Upper lobe of left lung (tissue), 6 donors: ENCODE measurements around the gene KERA. TPM values are rescaled to one million over a fixed set of nuclear protein-coding genes. Genes with fewer than 3 reads are reported as not detected.

Source experiments
- ATAC-seq, 2 donors: fragments of 200-7000 bp; cut with Tn5 transposase; one replicate each; pipeline ENCODE4 v1.9.1; 2022; ENCODE audit warnings: mild to moderate bottlenecking in 2 of 2, moderate library complexity in 2 of 2; ENCODE audit not compliant: low FRiP score in 2 of 2
- DNase-seq, 2 donors: peaks; one replicate each; pipeline ENCODE4 v3.0.0-alpha.2; 2019 to 2020
- H3K27ac ChIP-seq, 4 donors: fragments of 200-600 bp; sonication (generic); one replicate each; pipeline ENCODE4 v1.5.1; 2016 to 2019
- H3K27me3 ChIP-seq, 4 donors: fragments of 200-600 bp; sonication (generic); one replicate each; pipeline ENCODE4 v1.5.1; 2017 to 2019
- H3K36me3 ChIP-seq, 4 donors: fragments of 200-600 bp; sonication (generic); one replicate each; pipeline ENCODE4 v1.5.1; 2016 to 2019
- H3K4me1 ChIP-seq, 4 donors: fragments of 200-600 bp; sonication (generic); one replicate each; pipeline ENCODE4 v1.5.1; 2018 to 2019
- H3K4me3 ChIP-seq, 4 donors: fragments of 200-600 bp; sonication (generic); one replicate each; pipeline ENCODE4 v1.5.1; 2017 to 2019; ENCODE audit warnings: mild to moderate bottlenecking in 2 of 4, moderate library complexity in 1 of 4
- H3K9me3 ChIP-seq, 4 donors: fragments of 200-600 bp; sonication (generic); one replicate each; pipeline ENCODE4 v1.5.1; 2018 to 2019
- CTCF ChIP-seq, 6 experiments: fragments of 450-650 bp in 4 of 6; fragments of 200-600 bp in 2 of 6; sonication (generic) in 2 of 6; IDR thresholded peaks; one replicate each; pipeline ENCODE4 v1.5.1; 2016 to 2019; ENCODE audit warnings: antibody characterized with exemption in 6 of 6
- EP300 ChIP-seq, 4 donors: sonication (generic); formaldehyde crosslinking; IDR thresholded peaks; one replicate each; pipeline ENCODE4 v1.5.1; 2017; ENCODE audit warnings: antibody characterized with exemption in 4 of 4, control low read depth in 2 of 4
- POLR2A ChIP-seq, 4 donors: fragments of 450-650 bp; IDR thresholded peaks; one replicate each; pipeline ENCODE4 v1.5.1; 2016 to 2017; ENCODE audit warnings: antibody characterized with exemption in 4 of 4, mild to moderate bottlenecking in 2 of 4
- POLR2AphosphoS5 ChIP-seq, 2 donors: sonication (generic); formaldehyde crosslinking; IDR thresholded peaks; one replicate each; pipeline ENCODE4 v1.5.1; 2017; ENCODE audit warnings: antibody characterized with exemption in 2 of 2
- WGBS, 2 donors: methylation state at CpG; one replicate each; pipeline ENCODE4 v1.1.5; 2017 to 2018; 5-methylcytosine and 5-hydroxymethylcytosine counted together
- total RNA-seq, 6 donors: library from RNA; depleted of rRNA in 4 of 6; stranded (reverse); fragments of >200 nt in 4 of 6; gene quantifications; one replicate each; pipeline versions ENCODE4 v1.1.0 to v1.2.1, GENCODE V29; 2016 to 2021
- donor health status: DM: no; HTN: no; CAD: no; lungs with moderate emphysema.
- donor health status: DM: no; HTN: yes; CAD: no; lungs with severe emphysema.

The KERA gene
- total RNA-seq, 6 donors from 2014 or later: not detected

GRCh38 chr12:91098941-91099340 lies 41.1 kb upstream of the KERA start:
- Histone ChIP-seq H3K4me3 (no peak overlapping the region), H3K4me1 (no peaks in the 10 kb centered on the region), H3K27me3 (no peaks in the 10 kb centered on the region), H3K36me3 (no peaks in the 10 kb centered on the region), H3K27ac (peak overlapping the region in 1 of 4 donors; percentile 6), H3K9me3 (no peaks in the 10 kb centered on the region)
- WGBS, 2 donors: 20 to 52% methylated on average over 3 of the region's 3 CpGs
- TF ChIP-seq EP300 (IDR thresholded peaks at IDR 0.05) (peak in 1 of 4 donors; percentile 25), CTCF (IDR thresholded peaks at IDR 0.05) (no peak), POLR2A (IDR thresholded peaks at IDR 0.05) (no peak), POLR2AphosphoS5 (IDR thresholded peaks at IDR 0.05) (no peak)
- ATAC-seq (peak in 1 of 2 donors; percentile 86), DNase-seq (no peak)

GRCh38 chr12:91098461-91098860 lies 40.6 kb upstream of the KERA start:
- TF ChIP-seq EP300 (IDR thresholded peaks at IDR 0.05) (no peak), POLR2AphosphoS5 (IDR thresholded peaks at IDR 0.05) (no peak), CTCF (IDR thresholded peaks at IDR 0.05) (no peak), POLR2A (IDR thresholded peaks at IDR 0.05) (no peak)
- Histone ChIP-seq H3K36me3 (no peaks in the 10 kb centered on the region), H3K27me3 (no peaks in the 10 kb centered on the region), H3K9me3 (no peaks in the 10 kb centered on the region), H3K4me1 (no peaks in the 10 kb centered on the region), H3K4me3 (no peak overlapping the region), H3K27ac (no peak overlapping the region)
- DNase-seq (no peak), ATAC-seq (no peak)

GRCh38 chr12:91094957-91095356 lies 37.1 kb upstream of the KERA start:
- ATAC-seq (no peak), DNase-seq (no peak)
- peaks cover 0 to 2% (median 0%) of the 10 kb centered on the region in 4 donors for H3K9me3 ChIP-seq
- no peaks in the 10 kb centered on the region for H3K4me1 ChIP-seq
- no peak overlapping the region for H3K4me3 ChIP-seq
- H3K27me3 ChIP-seq: no peaks in the 10 kb centered on the region
- H3K36me3 ChIP-seq: no peaks in the 10 kb centered on the region
- no peak overlapping the region for H3K27ac ChIP-seq
- TF ChIP-seq POLR2A (IDR thresholded peaks at IDR 0.05) (no peak), POLR2AphosphoS5 (IDR thresholded peaks at IDR 0.05) (no peak), CTCF (IDR thresholded peaks at IDR 0.05) (no peak), EP300 (IDR thresholded peaks at IDR 0.05) (no peak)
- WGBS, 2 donors: 67 to 76% methylated on average over 1 of the region's 1 CpG

GRCh38 chr12:91094032-91094662 lies 36.3 kb upstream of the KERA start:
- DNase-seq (no peak), ATAC-seq (peak in 1 of 2 donors; percentile 17)
- H3K4me3 ChIP-seq: no peak overlapping the region
- no peaks in the 10 kb centered on the region for H3K36me3 ChIP-seq
- peaks cover 0 to 3% (median 0%) of the 10 kb centered on the region in 4 donors for H3K9me3 ChIP-seq
- H3K27ac ChIP-seq: no peak overlapping the region
- H3K4me1 ChIP-seq: no peaks in the 10 kb centered on the region
- no peaks in the 10 kb centered on the region for H3K27me3 ChIP-seq
- TF ChIP-seq CTCF (IDR thresholded peaks at IDR 0.05) (no peak), POLR2AphosphoS5 (IDR thresholded peaks at IDR 0.05) (no peak), POLR2A (IDR thresholded peaks at IDR 0.05) (no peak), EP300 (IDR thresholded peaks at IDR 0.05) (no peak)

GRCh38 chr12:91093341-91093740 lies 35.5 kb upstream of the KERA start:
- ATAC-seq (no peak), DNase-seq (no peak)
- Histone ChIP-seq H3K27me3 (no peaks in the 10 kb centered on the region), H3K36me3 (no peaks in the 10 kb centered on the region), H3K27ac (no peak overlapping the region), H3K9me3 (peaks cover 0 to 3% (median 0%) of the 10 kb centered on the region in 4 donors), H3K4me1 (no peaks in the 10 kb centered on the region), H3K4me3 (no peak overlapping the region)
- WGBS, 2 donors: 77% methylated on average over 4 of the region's 4 CpGs
- TF ChIP-seq EP300 (IDR thresholded peaks at IDR 0.05): no peak
- no peak for TF ChIP-seq POLR2AphosphoS5 (IDR thresholded peaks at IDR 0.05)
- TF ChIP-seq POLR2A (IDR thresholded peaks at IDR 0.05): no peak
- TF ChIP-seq CTCF (IDR thresholded peaks at IDR 0.05): no peak
